DND-41 (cell line): ENCODE results near the gene SIRT1.

Experiments
- CTCF ChIP-seq: IDR thresholded peaks from 2 replicates; pipeline ENCODE4 v1.5.1; 2012; ENCODE audit warnings: borderline replicate concordance, low read length, moderate library complexity, mild to moderate bottlenecking; ENCODE audit not compliant: poor library complexity, severe bottlenecking; ENCODE audit errors: extremely low read depth
- EZH2 ChIP-seq: IDR thresholded peaks from 3 replicates; pipeline ENCODE4 v1.6.1; 2012; ENCODE audit warnings: borderline replicate concordance, low read depth, mild to moderate bottlenecking, moderate library complexity, low read length, inconsistent platforms; ENCODE audit not compliant: severe bottlenecking

- no peak for TF ChIP-seq CTCF
- TF ChIP-seq EZH2: no peak
Measured at GRCh38 chr10:67836488-67836887, 48.0 kb upstream of the SIRT1 start.
